ENCODE data around the gene RAPGEF4.

The RAPGEF4 gene

DNA sequence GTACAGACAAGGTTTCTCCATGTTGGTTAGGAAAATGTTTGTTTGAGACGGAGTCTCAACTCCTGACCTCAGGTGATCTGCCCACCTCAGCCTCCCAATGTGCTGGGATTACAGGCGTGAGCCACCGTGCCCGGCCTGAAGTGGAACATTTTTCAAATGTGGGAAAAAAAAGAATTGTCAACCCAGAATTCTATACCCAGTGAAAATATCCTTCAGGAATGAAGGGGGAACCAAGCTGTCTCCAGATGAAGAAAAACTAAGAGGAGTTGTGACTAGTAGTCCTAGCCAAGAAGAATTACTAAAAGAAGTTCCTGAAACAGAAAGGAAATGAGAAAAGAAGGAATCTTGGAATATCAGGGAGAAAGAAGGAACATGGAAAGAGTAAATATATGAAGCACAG lies 25.7 kb downstream of the RAPGEF4 start:
- Histone ChIP-seq H3K9ac (ENCODE audit: low read depth, low read length, poor library complexity, severe bottlenecking) (no peak overlapping the region), H3K9me2 (replicated peaks; ENCODE audit: low read depth, low read length) (no peaks in the 10 kb centered on the region), H4K20me1 (ENCODE audit: insufficient read depth, low read length, poor library complexity, severe bottlenecking) (no peaks in the 10 kb centered on the region), H3K4me1 (ENCODE audit: insufficient read depth, low read length, poor library complexity, severe bottlenecking) (no peaks in the 10 kb centered on the region), H3K9me3 (ENCODE audit: insufficient read depth, low read depth, low read length) (peaks cover 3% of the 10 kb centered on the region; the same call in 1 of the 2 replicates), H3K36me3 (ENCODE audit: insufficient read depth, low read length) (no peaks in the 10 kb centered on the region), H2AFZ (ENCODE audit: low read length) (no peak overlapping the region), H3F3A (ENCODE audit: low read depth) (no peaks in the 10 kb centered on the region), H3K79me2 (ENCODE audit: insufficient read depth, low read length) (no peaks in the 10 kb centered on the region), H3K27me3 (ENCODE audit: insufficient read depth, low read length, poor library complexity, severe bottlenecking) (no peaks in the 10 kb centered on the region), H3K4me3 (ENCODE audit: low read length, poor library complexity, severe bottlenecking) (no peak overlapping the region), H3K4me2 (ENCODE audit: low read depth, low read length, poor library complexity, severe bottlenecking) (no peak overlapping the region)
- no peak for TF ChIP-seq EZH2phosphoT487 (IDR thresholded peaks at IDR 0.05; ENCODE audit: borderline replicate concordance)
- TF ChIP-seq, protein P1, sequence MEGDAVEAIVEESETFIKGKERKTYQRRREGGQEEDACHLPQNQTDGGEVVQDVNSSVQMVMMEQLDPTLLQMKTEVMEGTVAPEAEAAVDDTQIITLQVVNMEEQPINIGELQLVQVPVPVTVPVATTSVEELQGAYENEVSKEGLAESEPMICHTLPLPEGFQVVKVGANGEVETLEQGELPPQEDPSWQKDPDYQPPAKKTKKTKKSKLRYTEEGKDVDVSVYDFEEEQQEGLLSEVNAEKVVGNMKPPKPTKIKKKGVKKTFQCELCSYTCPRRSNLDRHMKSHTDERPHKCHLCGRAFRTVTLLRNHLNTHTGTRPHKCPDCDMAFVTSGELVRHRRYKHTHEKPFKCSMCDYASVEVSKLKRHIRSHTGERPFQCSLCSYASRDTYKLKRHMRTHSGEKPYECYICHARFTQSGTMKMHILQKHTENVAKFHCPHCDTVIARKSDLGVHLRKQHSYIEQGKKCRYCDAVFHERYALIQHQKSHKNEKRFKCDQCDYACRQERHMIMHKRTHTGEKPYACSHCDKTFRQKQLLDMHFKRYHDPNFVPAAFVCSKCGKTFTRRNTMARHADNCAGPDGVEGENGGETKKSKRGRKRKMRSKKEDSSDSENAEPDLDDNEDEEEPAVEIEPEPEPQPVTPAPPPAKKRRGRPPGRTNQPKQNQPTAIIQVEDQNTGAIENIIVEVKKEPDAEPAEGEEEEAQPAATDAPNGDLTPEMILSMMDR (conservative IDR thresholded peaks at IDR 0.05; ENCODE audit: low read length): no peak

DNA sequence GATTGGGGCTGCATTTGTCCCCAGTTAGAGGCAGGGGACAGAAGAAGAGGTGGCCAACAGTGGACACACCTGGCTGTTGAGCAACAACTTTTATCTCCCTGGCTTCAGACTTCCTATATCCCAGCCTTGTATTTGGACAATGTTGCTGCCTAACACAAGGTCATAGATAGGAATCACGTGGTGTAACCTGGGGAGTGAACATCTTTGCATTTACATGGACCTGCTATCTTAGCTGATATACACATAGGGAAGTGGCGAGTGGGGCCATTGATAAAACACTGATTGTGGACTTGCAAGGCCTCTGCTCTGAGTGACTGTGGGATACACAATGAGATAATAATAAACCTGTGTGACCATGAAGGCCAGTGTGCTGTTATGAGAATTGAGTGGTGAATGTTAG lies 26.9 kb downstream of the RAPGEF4 start:
- no peaks in the 10 kb centered on the region for H3F3A ChIP-seq (ENCODE audit: low read depth)
- H3K79me2 ChIP-seq (ENCODE audit: insufficient read depth, low read length): no peaks in the 10 kb centered on the region
- H3K36me3 ChIP-seq (ENCODE audit: insufficient read depth, low read length): no peaks in the 10 kb centered on the region
- TF ChIP-seq, protein P1 (conservative IDR thresholded peaks at IDR 0.05; ENCODE audit: low read length): no peak
- TF ChIP-seq EZH2phosphoT487 (IDR thresholded peaks at IDR 0.05; ENCODE audit: borderline replicate concordance): no peak
- no peaks in the 10 kb centered on the region for H3K9me2 ChIP-seq (replicated peaks; ENCODE audit: low read depth, low read length)
- no peaks in the 10 kb centered on the region for H3K4me1 ChIP-seq (ENCODE audit: insufficient read depth, low read length, poor library complexity, severe bottlenecking)
- no peak overlapping the region for H3K4me2 ChIP-seq (ENCODE audit: low read depth, low read length, poor library complexity, severe bottlenecking)
- H3K4me3 ChIP-seq (ENCODE audit: low read length, poor library complexity, severe bottlenecking): no peak overlapping the region
- peaks cover 3% of the 10 kb centered on the region; the same call in 1 of the 2 replicates for H3K9me3 ChIP-seq (ENCODE audit: insufficient read depth, low read depth, low read length)
- H3K9ac ChIP-seq (ENCODE audit: low read depth, low read length, poor library complexity, severe bottlenecking): no peak overlapping the region
- H3K27me3 ChIP-seq (ENCODE audit: insufficient read depth, low read length, poor library complexity, severe bottlenecking): no peaks in the 10 kb centered on the region
- no peak overlapping the region for H2AFZ ChIP-seq (ENCODE audit: low read length)
- H4K20me1 ChIP-seq (ENCODE audit: insufficient read depth, low read length, poor library complexity, severe bottlenecking): no peaks in the 10 kb centered on the region

DNA sequence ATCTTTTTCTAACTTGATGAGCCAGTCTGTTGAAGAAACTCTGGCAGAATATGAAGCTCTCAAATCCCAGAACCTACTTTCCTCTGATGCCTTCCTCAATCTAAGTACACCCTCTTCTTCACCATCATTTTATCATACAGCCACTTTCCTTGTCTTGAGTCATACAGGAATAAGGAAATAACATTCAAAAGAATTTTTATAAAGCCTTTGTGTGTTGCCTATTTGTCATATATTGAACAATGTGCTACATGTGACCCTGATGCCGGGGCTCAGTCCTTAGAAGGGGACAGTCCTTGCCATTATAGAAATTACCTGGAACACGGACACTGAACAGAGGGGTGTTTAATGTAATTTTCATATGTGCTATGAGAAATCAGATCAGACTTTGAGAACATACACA lies 27.4 kb downstream of the RAPGEF4 start:
- no peaks in the 10 kb centered on the region for H3K9me2 ChIP-seq (replicated peaks; ENCODE audit: low read depth, low read length)
- no peak for TF ChIP-seq EZH2phosphoT487 (IDR thresholded peaks at IDR 0.05; ENCODE audit: borderline replicate concordance)
- TF ChIP-seq, protein P1 (conservative IDR thresholded peaks at IDR 0.05; ENCODE audit: low read length): no peak
- H3K36me3 ChIP-seq (ENCODE audit: insufficient read depth, low read length): no peaks in the 10 kb centered on the region
- H3K4me2 ChIP-seq (ENCODE audit: low read depth, low read length, poor library complexity, severe bottlenecking): no peak overlapping the region
- no peaks in the 10 kb centered on the region for H4K20me1 ChIP-seq (ENCODE audit: insufficient read depth, low read length, poor library complexity, severe bottlenecking)
- H3K27me3 ChIP-seq (ENCODE audit: insufficient read depth, low read length, poor library complexity, severe bottlenecking): no peaks in the 10 kb centered on the region
- H3K4me3 ChIP-seq (ENCODE audit: low read length, poor library complexity, severe bottlenecking): no peak overlapping the region
- peaks cover 3% of the 10 kb centered on the region; the same call in 1 of the 2 replicates for H3K9me3 ChIP-seq (ENCODE audit: insufficient read depth, low read depth, low read length)
- H3K4me1 ChIP-seq (ENCODE audit: insufficient read depth, low read length, poor library complexity, severe bottlenecking): no peaks in the 10 kb centered on the region
- H2AFZ ChIP-seq (ENCODE audit: low read length): no peak overlapping the region
- H3F3A ChIP-seq (ENCODE audit: low read depth): no peaks in the 10 kb centered on the region
- no peak overlapping the region for H3K9ac ChIP-seq (ENCODE audit: low read depth, low read length, poor library complexity, severe bottlenecking)
- H3K79me2 ChIP-seq (ENCODE audit: insufficient read depth, low read length): no peaks in the 10 kb centered on the region
